ENCODE data around the gene ADAM8. TPM values are rescaled to one million over a fixed set of nuclear protein-coding genes. Genes with fewer than 3 reads are reported as not detected.

Gene ADAM8
- total RNA-seq, 3 donors from 2014 or later (not counting 1 experiment from before 2014, with no cell fraction given), result 357 to 682 (median 425) TPM

DNA sequence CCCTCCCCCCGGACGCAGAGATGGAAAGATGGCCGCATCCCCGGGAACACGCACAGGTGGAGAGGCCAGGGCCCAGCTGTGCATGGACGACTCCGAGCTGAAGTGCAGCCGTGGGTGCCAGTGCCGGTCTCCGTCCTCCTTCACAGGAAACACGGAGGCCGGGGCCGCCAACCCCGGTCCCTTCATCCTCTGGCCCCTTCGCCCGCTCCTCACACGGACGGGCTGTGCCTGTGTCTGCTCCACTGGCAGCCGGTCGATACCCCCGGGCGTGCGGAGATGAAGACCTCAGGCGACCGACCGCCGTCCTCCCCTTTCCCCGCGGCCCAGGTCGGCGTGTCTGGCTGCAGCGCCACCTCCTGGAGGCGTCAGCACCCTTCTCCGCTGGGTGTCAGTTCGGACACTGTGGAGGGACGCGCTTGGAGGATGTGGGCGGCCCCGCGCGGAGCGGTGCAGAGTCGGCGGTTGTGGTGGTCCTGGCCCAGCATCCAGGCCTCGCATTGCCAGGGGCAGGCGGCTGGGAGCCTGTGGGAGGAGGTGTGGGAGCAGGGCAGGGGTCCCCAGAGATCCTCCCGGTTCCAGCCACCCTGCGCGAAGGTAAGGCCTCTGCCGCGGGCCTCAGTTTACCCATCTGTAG, 41.9 kb upstream of the ADAM8 start:
- H3K36me3 ChIP-seq (ENCODE audit: control insufficient read depth, insufficient read depth, low read length), result no peaks in the 10 kb centered on the region
- H3K9me3 Mint-ChIP-seq, result no peaks in the 10 kb centered on the region
- intact Hi-C loops (cut with micrococcal nuclease), result no loop called here
- H3K36me3 Mint-ChIP-seq, result no peaks in the 10 kb centered on the region
- H3K27ac Mint-ChIP-seq, result peak overlapping the region in 1 of 2 donors; percentile 55
- peaks cover 3% of the 10 kb centered on the region for H3K9me3 ChIP-seq (ENCODE audit: control insufficient read depth, insufficient read depth, low read length)
- peaks cover 14% of the 10 kb centered on the region for H3K4me1 ChIP-seq (ENCODE audit: control insufficient read depth, insufficient read depth, low read length)
- H3K27me3 ChIP-seq (ENCODE audit: control insufficient read depth, insufficient read depth, low read length), result no peaks in the 10 kb centered on the region
- H3K4me3 Mint-ChIP-seq, result peak overlapping the region; percentile 63
- H3K27ac ChIP-seq (ENCODE audit: low read length), result no peak overlapping the region
- ATAC-seq, result peak; percentile 92 to 97 (median 97)
- H3K4me3 ChIP-seq (ENCODE audit: low read length), result peak overlapping the region; percentile 23
- TF ChIP-seq, protein P1, sequence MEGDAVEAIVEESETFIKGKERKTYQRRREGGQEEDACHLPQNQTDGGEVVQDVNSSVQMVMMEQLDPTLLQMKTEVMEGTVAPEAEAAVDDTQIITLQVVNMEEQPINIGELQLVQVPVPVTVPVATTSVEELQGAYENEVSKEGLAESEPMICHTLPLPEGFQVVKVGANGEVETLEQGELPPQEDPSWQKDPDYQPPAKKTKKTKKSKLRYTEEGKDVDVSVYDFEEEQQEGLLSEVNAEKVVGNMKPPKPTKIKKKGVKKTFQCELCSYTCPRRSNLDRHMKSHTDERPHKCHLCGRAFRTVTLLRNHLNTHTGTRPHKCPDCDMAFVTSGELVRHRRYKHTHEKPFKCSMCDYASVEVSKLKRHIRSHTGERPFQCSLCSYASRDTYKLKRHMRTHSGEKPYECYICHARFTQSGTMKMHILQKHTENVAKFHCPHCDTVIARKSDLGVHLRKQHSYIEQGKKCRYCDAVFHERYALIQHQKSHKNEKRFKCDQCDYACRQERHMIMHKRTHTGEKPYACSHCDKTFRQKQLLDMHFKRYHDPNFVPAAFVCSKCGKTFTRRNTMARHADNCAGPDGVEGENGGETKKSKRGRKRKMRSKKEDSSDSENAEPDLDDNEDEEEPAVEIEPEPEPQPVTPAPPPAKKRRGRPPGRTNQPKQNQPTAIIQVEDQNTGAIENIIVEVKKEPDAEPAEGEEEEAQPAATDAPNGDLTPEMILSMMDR (IDR thresholded peaks at IDR 0.05), result peak; percentile 85
- DNase-seq, result peak; percentile 70 to 83
- H3K27me3 Mint-ChIP-seq (ENCODE audit: low read depth in 2 of 2), result peaks cover 0 to 13% of the 10 kb centered on the region in 2 donors
- WGBS (ENCODE audit: insufficient coverage), result 9% methylated on average over 50 of the region's 51 CpGs
- H3K4me1 Mint-ChIP-seq, result peaks cover 7 to 18% of the 10 kb centered on the region in 2 donors

DNA sequence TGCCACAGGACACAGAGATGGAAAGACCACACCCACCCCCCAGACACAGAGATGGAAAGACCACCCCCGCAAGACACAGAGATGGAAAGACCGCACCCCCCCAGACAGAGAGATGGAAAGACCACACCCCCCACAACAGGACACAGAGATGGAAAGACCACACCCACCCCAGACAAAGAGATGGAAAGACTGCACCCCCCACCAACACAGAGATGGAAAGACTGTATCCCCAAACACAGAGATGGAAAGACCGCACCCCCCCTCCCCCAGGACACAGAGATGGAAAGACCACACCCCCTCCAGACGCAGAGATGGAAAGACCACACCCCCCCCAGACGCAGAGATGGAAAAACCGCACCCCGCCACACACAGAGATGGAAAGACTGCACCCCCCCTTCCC, 40.1 kb upstream of the ADAM8 start:
- Histone ChIP-seq H3K4me3 (ENCODE audit: low read length) (no peak overlapping the region), H3K27me3 (ENCODE audit: control insufficient read depth, insufficient read depth, low read length) (no peaks in the 10 kb centered on the region), H3K27ac (ENCODE audit: low read length) (no peak overlapping the region), H3K36me3 (ENCODE audit: control insufficient read depth, insufficient read depth, low read length) (peaks cover 11% of the 10 kb centered on the region), H3K4me1 (ENCODE audit: control insufficient read depth, insufficient read depth, low read length) (peaks cover 14% of the 10 kb centered on the region), H3K9me3 (ENCODE audit: control insufficient read depth, insufficient read depth, low read length) (peaks cover 3% of the 10 kb centered on the region)
- H3K27ac Mint-ChIP-seq, result no peak overlapping the region
- no peaks in the 10 kb centered on the region for H3K9me3 Mint-ChIP-seq
- no peak overlapping the region for H3K4me3 Mint-ChIP-seq
- no peaks in the 10 kb centered on the region for H3K36me3 Mint-ChIP-seq
- peaks cover 0 to 11% of the 10 kb centered on the region in 2 donors for H3K27me3 Mint-ChIP-seq (ENCODE audit: low read depth in 2 of 2)
- ATAC-seq, result no peak
- 100% methylated on average over 1 of the region's 7 CpGs for WGBS (ENCODE audit: insufficient coverage)
- TF ChIP-seq, protein P1 (IDR thresholded peaks at IDR 0.05), result no peak
- intact Hi-C loops (cut with micrococcal nuclease), result no loop called here
- H3K4me1 Mint-ChIP-seq, result peaks cover 7 to 18% of the 10 kb centered on the region in 2 donors
- DNase-seq, result no peak

DNA sequence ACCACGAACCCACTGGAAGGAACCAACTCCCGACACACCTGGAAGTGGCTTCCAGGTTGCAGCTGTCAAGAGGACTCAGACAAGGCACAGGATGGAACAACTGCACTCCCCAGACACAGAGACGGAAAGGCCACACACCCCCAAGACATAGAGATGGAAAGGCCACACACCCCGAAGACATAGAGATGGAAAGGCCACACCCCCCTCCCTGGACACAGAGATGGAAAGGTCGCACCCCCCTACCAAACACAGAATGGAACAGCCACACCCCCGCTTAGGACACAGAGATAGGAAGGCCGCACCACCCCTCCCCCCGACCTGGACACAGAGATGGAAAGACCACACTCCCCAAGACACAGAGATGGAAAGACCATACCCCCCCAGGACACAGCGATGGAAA, 39.6 kb upstream of the ADAM8 start:
- Histone ChIP-seq H3K4me3 (ENCODE audit: low read length) (no peak overlapping the region), H3K9me3 (ENCODE audit: control insufficient read depth, insufficient read depth, low read length) (peaks cover 3% of the 10 kb centered on the region), H3K27ac (ENCODE audit: low read length) (no peak overlapping the region), H3K27me3 (ENCODE audit: control insufficient read depth, insufficient read depth, low read length) (no peaks in the 10 kb centered on the region), H3K4me1 (ENCODE audit: control insufficient read depth, insufficient read depth, low read length) (peaks cover 14% of the 10 kb centered on the region), H3K36me3 (ENCODE audit: control insufficient read depth, insufficient read depth, low read length) (peaks cover 14% of the 10 kb centered on the region)
- 81% methylated on average over 4 of the region's 9 CpGs for WGBS (ENCODE audit: insufficient coverage)
- no peak overlapping the region for H3K27ac Mint-ChIP-seq
- intact Hi-C loops (cut with micrococcal nuclease), result no loop called here
- ATAC-seq, result no peak
- DNase-seq, result no peak
- TF ChIP-seq, protein P1 (IDR thresholded peaks at IDR 0.05), result no peak
- H3K36me3 Mint-ChIP-seq, result no peaks in the 10 kb centered on the region
- H3K9me3 Mint-ChIP-seq, result no peaks in the 10 kb centered on the region
- peaks cover 7 to 18% of the 10 kb centered on the region in 2 donors for H3K4me1 Mint-ChIP-seq
- H3K4me3 Mint-ChIP-seq, result no peak overlapping the region
- H3K27me3 Mint-ChIP-seq (ENCODE audit: low read depth in 2 of 2), result peaks cover 0 to 11% of the 10 kb centered on the region in 2 donors

DNA sequence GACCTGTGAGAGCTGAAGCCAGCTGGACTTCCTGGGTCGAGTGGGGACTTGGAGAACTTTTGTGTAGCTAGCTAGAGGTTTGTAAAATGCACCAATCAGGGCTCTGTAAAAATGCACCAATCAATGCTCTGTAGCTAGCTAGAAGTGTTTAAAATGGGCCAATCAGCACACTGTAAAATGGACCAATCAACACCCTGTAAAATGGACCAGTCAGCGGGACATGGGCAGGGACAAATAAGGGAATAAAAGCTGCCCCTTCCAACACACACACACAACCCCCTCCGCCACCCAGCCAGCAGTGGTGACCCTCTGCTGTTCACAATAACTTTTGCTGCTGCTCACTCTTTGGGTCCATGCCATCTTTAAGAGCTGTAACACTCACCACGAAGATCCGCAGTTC, 39.2 kb upstream of the ADAM8 start:
- Histone ChIP-seq H3K27me3 (ENCODE audit: control insufficient read depth, insufficient read depth, low read length) (no peaks in the 10 kb centered on the region), H3K9me3 (ENCODE audit: control insufficient read depth, insufficient read depth, low read length) (peaks cover 2% of the 10 kb centered on the region), H3K4me1 (ENCODE audit: control insufficient read depth, insufficient read depth, low read length) (peaks cover 14% of the 10 kb centered on the region), H3K4me3 (ENCODE audit: low read length) (no peak overlapping the region), H3K36me3 (ENCODE audit: control insufficient read depth, insufficient read depth, low read length) (peaks cover 17% of the 10 kb centered on the region), H3K27ac (ENCODE audit: low read length) (no peak overlapping the region)
- intact Hi-C loops (cut with micrococcal nuclease), result no loop called here
- ATAC-seq (no peak), DNase-seq (no peak)
- Mint-ChIP-seq H3K9me3 (no peaks in the 10 kb centered on the region), H3K36me3 (no peaks in the 10 kb centered on the region), H3K27ac (no peak overlapping the region), H3K27me3 (ENCODE audit: low read depth in 2 of 2) (peaks cover 0 to 11% of the 10 kb centered on the region in 2 donors), H3K4me3 (no peak overlapping the region), H3K4me1 (peaks cover 7 to 18% of the 10 kb centered on the region in 2 donors)
- 76% methylated on average over 5 of the region's 5 CpGs for WGBS (ENCODE audit: insufficient coverage)
- TF ChIP-seq, protein P1 (IDR thresholded peaks at IDR 0.05), result no peak

Data from natural killer cell (primary cell).